NOMO-1 treated with dmso at 0.1 percent for 144 hours (cell line): ENCODE results near the gene PCNT.
"Not testable (repeated sequence)": the region's sequence is repeated elsewhere in the genome, so short reads cannot be mapped to it uniquely, and the experiment has no call there.

Experiments used
- DNase-seq: peaks from one replicate; lab custom pipeline; 2025; ENCODE audit not compliant: unreplicated experiment; lab: John Stamatoyannopoulos, UW

The PCNT gene

GRCh38 chr21:46356494-46357334 is 32.8 kb downstream of the PCNT start:
- no peak for DNase-seq

GRCh38 chr21:46357335-46357604 is 33.3 kb downstream of the PCNT start:
- DNase-seq: no peak

- no peak for DNase-seq
Measured at GRCh38 chr21:46357684-46358425, 33.9 kb downstream of the PCNT start.

GRCh38 chr21:46361176-46361575 is 37.2 kb downstream of the PCNT start:
- no peak for DNase-seq

- no peak for DNase-seq
Measured at GRCh38 chr21:46361935-46362334, 38.0 kb downstream of the PCNT start.

GRCh38 chr21:46362946-46363345 is 39.0 kb downstream of the PCNT start:
- no peak for DNase-seq

GRCh38 chr21:46363698-46364097 is 39.7 kb downstream of the PCNT start:
- no peak for DNase-seq

- no peak for DNase-seq
Measured at GRCh38 chr21:46366091-46366490, 42.1 kb downstream of the PCNT start.

GRCh38 chr21:46366561-46366960 is 42.6 kb downstream of the PCNT start:
- no peak for DNase-seq

GRCh38 chr21:46366966-46367365 is 43.0 kb downstream of the PCNT start:
- DNase-seq: no peak

GRCh38 chr21:46368533-46369285 is 44.8 kb downstream of the PCNT start:
- no peak for DNase-seq

GRCh38 chr21:46369520-46370235 is 45.7 kb downstream of the PCNT start:
- DNase-seq: no peak

GRCh38 chr21:46371204-46372013 is 47.5 kb downstream of the PCNT start:
- DNase-seq: no peak

- no peak for DNase-seq
Measured at GRCh38 chr21:46372014-46372485, 48.1 kb downstream of the PCNT start.

GRCh38 chr21:46372947-46373346 is 49.0 kb downstream of the PCNT start:
- DNase-seq: not testable (repeated sequence)

- no peak for DNase-seq
Measured at GRCh38 chr21:46374761-46375389, 50.9 kb downstream of the PCNT start.

- DNase-seq: no peak
Measured at GRCh38 chr21:46375560-46376230, 51.7 kb downstream of the PCNT start.

GRCh38 chr21:46376231-46376628 is 52.3 kb downstream of the PCNT start:
- no peak for DNase-seq

- no peak for DNase-seq
Measured at GRCh38 chr21:46376856-46377453, 53.0 kb downstream of the PCNT start.
